Tibial artery (tissue), 4 donors: ENCODE measurements around the gene ARMC7.
A peak's percentile ranks its signal among the peaks of the same experiment; 100 is the strongest.
"Not testable (repeated sequence)": the region's sequence is repeated elsewhere in the genome, so short reads cannot be mapped to it uniquely, and the experiment has no call there.

Experiments used
- DNase-seq, 2 donors: peaks; one replicate each; pipeline ENCODE4 v3.0.0-alpha.2; 2019
- H3K27ac ChIP-seq, 2 donors: fragments of 200-600 bp; sonication (generic) in 1 of 2; 1 replicate in 1 of 2; 2 replicates in 1 of 2; pipeline ENCODE4 v1.5.1; 2018 to 2019; ENCODE audit warnings: mild to moderate bottlenecking in 1 of 2
- H3K27me3 ChIP-seq, 2 donors: fragments of 200-600 bp; sonication (generic) in 1 of 2; one replicate each; pipeline versions ENCODE4 v1.5.1 to v1.6.0; 2016 to 2019
- H3K36me3 ChIP-seq, 3 donors: fragments of 200-600 bp; sonication (generic) in 2 of 3; one replicate each; pipeline ENCODE4 v1.5.1; 2016 to 2019; ENCODE audit warnings: mild to moderate bottlenecking in 2 of 3
- H3K4me1 ChIP-seq, 4 donors: fragments of 200-600 bp; sonication (generic) in 2 of 4; 1 replicate in 3 of 4; 2 replicates in 1 of 4; pipeline ENCODE4 v1.5.1; 2016 to 2019
- H3K4me3 ChIP-seq, 2 donors: fragments of 200-600 bp; sonication (generic) in 1 of 2; 1 replicate in 1 of 2; 2 replicates in 1 of 2; pipeline ENCODE4 v1.5.1; 2018 to 2019; ENCODE audit warnings: mild to moderate bottlenecking in 2 of 2
- H3K9me3 ChIP-seq, 3 donors: fragments of 200-600 bp; sonication (generic) in 1 of 3; one replicate each; pipeline ENCODE4 v1.5.1; 2016 to 2019
- intact Hi-C: fragments of 100-400 bp; cut with DNase I; formaldehyde crosslinking; loops from one replicate; pipeline ENCODE4 v1.15.0; 2023; ENCODE audit warnings: low total_unique reads
- TF ChIP-seq, protein P1 (sequence below), 2 experiments: fragments of 200-600 bp in 1 of 2; fragments of 450-650 bp in 1 of 2; IDR thresholded peaks; one replicate each; pipeline ENCODE4 v1.5.1; 2017 to 2019; ENCODE audit warnings: antibody characterized with exemption in 2 of 2, mild to moderate bottlenecking in 1 of 2, moderate library complexity in 1 of 2

ARMC7 gene

DNA sequence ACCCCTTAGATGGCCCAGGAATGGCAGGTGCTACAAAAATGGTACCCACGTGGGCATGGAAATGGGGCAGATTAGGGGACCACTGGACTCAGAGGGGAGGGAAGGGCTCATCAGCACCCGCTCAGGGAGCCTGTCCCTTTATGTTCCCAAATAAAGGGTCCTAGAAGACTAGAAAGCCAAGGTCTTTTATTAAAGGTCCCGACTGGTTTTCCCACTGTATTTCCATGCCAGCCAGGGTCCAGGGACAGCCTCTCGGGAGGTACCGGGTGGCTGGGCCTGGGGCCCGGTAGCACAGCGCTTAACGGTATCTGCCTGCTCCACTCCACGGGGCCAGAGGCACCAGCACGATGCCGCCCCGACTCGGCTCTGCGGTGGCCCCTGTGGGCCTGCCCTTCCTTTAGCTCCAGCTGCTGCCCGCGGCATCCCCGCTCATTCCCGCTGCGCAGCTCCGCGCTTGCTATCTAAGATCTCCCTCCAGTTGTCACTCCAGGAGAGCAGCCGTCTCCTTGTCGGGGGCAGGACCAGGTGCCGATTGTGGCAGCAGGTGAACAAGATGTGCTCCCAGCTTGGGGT lies 20.4 kb downstream of the ARMC7 start:
- Histone ChIP-seq H3K9me3 (no peaks in the 10 kb centered on the region), H3K27ac (peak overlapping the region; percentile 79 to 85), H3K27me3 (no peaks in the 10 kb centered on the region), H3K4me3 (peak overlapping the region; percentile 61 to 63), H3K36me3 (peaks cover 0 to 19% (median 0%) of the 10 kb centered on the region in 3 donors), H3K4me1 (peaks cover 0 to 15% (median 5%) of the 10 kb centered on the region in 4 donors)
- DNase-seq = no peak
- TF ChIP-seq, protein P1, sequence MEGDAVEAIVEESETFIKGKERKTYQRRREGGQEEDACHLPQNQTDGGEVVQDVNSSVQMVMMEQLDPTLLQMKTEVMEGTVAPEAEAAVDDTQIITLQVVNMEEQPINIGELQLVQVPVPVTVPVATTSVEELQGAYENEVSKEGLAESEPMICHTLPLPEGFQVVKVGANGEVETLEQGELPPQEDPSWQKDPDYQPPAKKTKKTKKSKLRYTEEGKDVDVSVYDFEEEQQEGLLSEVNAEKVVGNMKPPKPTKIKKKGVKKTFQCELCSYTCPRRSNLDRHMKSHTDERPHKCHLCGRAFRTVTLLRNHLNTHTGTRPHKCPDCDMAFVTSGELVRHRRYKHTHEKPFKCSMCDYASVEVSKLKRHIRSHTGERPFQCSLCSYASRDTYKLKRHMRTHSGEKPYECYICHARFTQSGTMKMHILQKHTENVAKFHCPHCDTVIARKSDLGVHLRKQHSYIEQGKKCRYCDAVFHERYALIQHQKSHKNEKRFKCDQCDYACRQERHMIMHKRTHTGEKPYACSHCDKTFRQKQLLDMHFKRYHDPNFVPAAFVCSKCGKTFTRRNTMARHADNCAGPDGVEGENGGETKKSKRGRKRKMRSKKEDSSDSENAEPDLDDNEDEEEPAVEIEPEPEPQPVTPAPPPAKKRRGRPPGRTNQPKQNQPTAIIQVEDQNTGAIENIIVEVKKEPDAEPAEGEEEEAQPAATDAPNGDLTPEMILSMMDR (IDR thresholded peaks at IDR 0.05) = no peak
- intact Hi-C loops = no loop called here

DNA sequence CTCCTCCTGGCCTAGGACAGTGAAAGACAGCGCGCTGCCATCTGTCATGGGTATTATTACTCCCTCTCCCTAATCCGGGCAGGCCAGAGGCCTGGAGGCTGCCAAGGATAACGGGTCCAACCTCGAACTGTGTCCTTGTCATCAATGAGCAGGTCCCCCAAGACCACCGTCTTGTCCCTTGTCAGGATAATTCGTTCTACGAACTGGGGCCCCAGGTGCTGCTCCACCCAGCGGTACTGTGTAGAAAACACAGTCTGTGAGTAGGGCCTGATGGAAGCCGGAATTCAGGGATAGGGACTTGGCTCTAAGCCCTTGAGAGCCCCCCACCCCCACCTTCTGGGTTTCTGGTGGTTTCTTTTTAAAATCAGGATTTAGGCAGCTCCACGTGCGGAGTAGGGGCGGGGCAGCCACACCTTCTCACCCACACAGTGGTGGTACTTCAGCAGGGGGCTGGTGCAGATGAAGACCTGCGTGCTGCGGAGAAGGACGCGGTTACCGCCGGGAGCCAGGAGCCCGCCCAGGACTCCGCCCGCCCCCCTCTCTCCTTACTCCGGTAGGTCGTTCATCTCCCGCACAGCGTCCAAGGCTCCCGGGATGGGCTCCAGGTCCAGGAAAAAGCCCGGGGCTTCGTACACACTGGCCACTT lies 21.0 kb downstream of the ARMC7 start:
- intact Hi-C loops = no loop called here
- Histone ChIP-seq H3K27ac (peak overlapping the region; percentile 79 to 85), H3K36me3 (peaks cover 0 to 19% (median 0%) of the 10 kb centered on the region in 3 donors), H3K4me3 (peak overlapping the region; percentile 61 to 63), H3K27me3 (no peaks in the 10 kb centered on the region), H3K4me1 (peaks cover 0 to 15% (median 5%) of the 10 kb centered on the region in 4 donors), H3K9me3 (no peaks in the 10 kb centered on the region)
- DNase-seq = no peak
- TF ChIP-seq, protein P1 (IDR thresholded peaks at IDR 0.05) = peak in 1 of 2 experiments; percentile 26

DNA sequence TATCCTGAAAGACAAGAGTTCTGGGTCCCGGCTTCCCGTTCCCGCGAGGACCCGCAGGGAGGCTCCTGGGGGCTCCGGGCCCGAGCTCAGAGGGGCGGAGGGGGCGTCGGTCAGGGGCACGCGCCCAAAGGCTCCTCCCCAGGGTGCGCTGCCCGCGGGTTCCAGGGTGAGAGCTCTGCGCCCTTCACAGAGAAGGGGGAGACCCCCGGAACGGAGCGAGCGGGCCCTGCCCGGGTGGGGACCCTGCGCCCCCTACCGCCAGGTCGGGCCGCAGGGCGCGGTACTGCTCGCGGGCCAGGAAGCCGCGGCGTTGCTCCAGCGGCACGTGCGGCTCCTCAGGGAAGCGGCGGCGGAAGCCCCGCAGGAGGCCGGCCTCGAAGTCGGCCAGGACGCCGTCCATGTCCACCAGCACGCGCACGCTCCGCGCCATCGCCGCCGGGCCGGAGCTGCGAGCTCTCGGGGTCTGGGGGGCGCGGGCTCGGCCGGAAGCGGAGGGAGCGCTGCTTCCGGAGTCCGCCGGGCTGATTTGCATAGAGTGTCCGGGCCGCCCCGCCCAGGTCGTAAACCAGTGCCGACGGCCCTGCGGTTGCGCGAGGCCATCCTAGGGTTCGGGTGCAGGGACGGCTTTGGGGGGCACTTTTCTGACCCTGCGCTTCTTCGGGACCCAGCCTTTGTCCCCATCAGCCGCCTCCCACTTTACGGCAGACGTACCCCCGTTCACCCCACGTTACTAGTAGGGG lies 21.7 kb downstream of the ARMC7 start, which contains the start of gene NT5C:
NT5C (minus strand) TSS at position 465 of the 740 bp plus-strand sequence; CDS start at position 430, 35 bp downstream.
- intact Hi-C loops = no loop called here

DNA sequence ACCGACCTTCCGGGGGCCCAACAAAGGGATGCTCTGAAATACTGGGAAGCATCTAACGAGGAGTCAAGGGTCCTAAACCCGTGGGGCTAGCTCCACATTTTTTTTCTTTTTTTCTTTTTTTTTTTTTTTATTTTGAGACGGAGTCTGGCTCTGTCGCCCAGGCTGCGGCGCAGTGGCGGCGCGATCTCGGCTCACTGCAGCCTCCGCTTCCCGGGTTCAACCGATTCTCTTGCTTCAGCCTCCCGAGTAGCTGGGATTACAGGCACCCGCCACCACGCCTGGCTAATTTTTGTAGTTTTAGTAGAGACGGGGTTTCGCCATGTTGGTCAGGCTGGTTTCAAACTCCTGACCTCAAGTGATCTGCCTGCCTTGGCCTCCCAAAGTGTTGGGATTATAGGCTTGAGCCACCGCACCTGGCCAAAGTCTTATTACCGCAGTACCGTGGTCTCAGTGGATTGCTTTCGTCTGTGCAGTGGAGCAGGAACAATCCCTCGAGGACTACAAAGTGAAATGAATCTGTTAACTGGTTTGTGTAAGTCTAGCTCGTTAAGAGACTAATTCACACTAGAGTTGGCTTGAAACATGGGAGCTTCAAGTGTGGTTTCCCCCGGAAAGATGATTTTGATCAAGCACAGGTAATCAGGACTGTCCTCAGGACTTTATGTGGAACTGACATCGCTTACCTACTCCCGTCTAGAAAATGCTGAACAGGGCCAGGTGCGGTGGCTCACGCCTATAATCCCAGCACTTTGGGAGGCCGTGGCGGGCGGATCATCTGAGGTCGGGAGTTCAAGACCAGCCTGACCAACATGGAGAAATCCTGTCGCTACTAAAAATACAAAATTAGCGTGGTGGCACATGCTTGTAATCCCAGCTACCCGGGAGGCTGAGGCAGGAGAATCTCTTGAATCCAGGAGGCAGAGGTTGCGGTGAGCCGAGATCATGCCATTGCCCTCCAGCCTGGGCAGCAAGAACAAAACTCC lies 22.5 kb downstream of the ARMC7 start:
- DNase-seq, H3K27me3 ChIP-seq, intact Hi-C loops, H3K9me3 ChIP-seq: not testable (repeated sequence)
- Histone ChIP-seq H3K4me3 (peak overlapping the region; percentile 61 to 63), H3K4me1 (peaks cover 0 to 15% (median 5%) of the 10 kb centered on the region in 4 donors), H3K36me3 (peaks cover 0 to 19% (median 0%) of the 10 kb centered on the region in 3 donors), H3K27ac (peak overlapping the region; percentile 79 to 85)

More for the DNA sequence above, 21.7 kb downstream of the ARMC7 start, which contains the start of gene NT5C:
- peak within 1 kb of the TSS; percentile 61 to 63 for H3K4me3 ChIP-seq
- peaks cover 0 to 15% (median 5%) of the 10 kb centered on the region in 4 donors for H3K4me1 ChIP-seq
- H3K9me3 ChIP-seq = no peaks in the 10 kb centered on the region
- H3K27me3 ChIP-seq = no peaks in the 10 kb centered on the region
- peak; percentile 79 to 88 for DNase-seq
- TF ChIP-seq, protein P1 (IDR thresholded peaks at IDR 0.05) = peak; percentile 56
- H3K36me3 ChIP-seq = peaks cover 0 to 19% (median 0%) of the 10 kb centered on the region in 3 donors
- peak within 1 kb of the TSS; percentile 79 to 85 for H3K27ac ChIP-seq

DNA sequence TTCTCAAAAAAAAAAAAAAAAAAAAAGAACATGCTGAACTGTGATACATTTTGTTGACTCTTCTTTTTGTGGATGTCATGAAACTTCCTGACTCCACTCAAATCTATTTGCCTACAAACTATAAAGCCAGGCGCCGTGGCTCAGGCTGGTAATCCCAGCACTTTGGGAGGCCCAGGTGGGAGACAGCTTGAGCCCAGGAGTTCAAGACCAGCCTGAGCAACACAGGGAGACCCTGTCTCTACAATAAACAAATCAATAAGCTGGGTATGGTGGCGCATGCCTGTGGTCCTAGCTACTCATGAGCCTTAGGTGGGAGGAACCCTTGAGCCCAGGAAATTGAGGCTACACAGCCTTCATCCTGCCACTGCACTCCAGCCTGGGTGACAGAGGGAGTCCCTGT lies 23.2 kb downstream of the ARMC7 start:
- intact Hi-C loops = no loop called here

DNA sequence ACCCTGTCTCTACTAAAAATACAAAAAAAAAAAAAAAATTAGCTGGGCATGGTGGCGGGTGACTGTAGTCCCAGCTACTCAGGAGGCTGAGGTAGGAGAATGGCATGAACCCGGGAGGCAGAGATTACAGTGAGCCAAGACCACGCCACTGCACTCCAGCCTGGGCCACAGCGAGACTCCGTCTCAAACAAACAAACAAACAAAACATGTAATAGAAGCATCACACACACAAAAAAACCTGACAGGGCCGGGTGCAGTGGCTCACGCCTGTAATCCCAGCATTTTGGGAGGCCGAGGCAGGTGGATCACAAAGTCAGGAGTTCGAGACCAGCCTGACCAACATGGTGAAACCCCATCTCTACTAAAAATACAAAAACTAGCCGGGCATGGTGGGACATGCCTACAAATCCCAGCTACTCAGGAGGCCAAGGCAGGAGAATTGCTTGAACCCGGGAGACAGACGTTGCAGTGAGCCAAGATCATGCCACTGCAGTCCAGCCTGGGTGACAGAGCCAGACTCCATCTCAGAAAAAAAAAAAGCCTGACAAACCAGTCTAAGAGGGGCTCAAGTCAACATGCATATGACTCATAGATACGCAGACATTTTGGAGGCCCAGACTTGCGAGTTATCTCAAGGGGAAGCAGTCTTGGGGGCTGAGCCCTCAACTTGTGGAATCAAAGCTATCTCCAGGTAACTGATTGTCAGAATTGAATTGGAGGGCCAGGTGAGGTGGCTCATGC lies 24.0 kb downstream of the ARMC7 start:
- H3K27me3 ChIP-seq, H3K4me3 ChIP-seq, H3K27ac ChIP-seq, intact Hi-C loops, DNase-seq, H3K9me3 ChIP-seq: not testable (repeated sequence)
- Histone ChIP-seq H3K36me3 (peaks cover 0 to 15% (median 0%) of the 10 kb centered on the region in 3 donors), H3K4me1 (peaks cover 0 to 15% (median 5%) of the 10 kb centered on the region in 4 donors)

More for the DNA sequence above, 23.2 kb downstream of the ARMC7 start:
- TF ChIP-seq, protein P1 (IDR thresholded peaks at IDR 0.05) = no peak
- Histone ChIP-seq H3K27me3 (no peaks in the 10 kb centered on the region), H3K27ac (no peak overlapping the region), H3K9me3 (no peaks in the 10 kb centered on the region), H3K4me1 (peaks cover 0 to 15% (median 5%) of the 10 kb centered on the region in 4 donors), H3K4me3 (no peak overlapping the region), H3K36me3 (peaks cover 0 to 19% (median 0%) of the 10 kb centered on the region in 3 donors)
- no peak for DNase-seq
